GM12878 (cell line): ENCODE measurements around the gene MESP2. TPM values are rescaled to one million over a fixed set of nuclear protein-coding genes. Genes with fewer than 3 reads are reported as not detected.

Experiments used
- ATAC-seq: fragments of 200-7000 bp; cut with Tn5 transposase; 3 replicates; pipeline ENCODE4 v1.9.1; 2020; ENCODE audit warnings: mild to moderate bottlenecking, moderate library complexity
- BruUV-seq: library from RNA; stranded (reverse); fragments of 400-500 nt; replicated peaks from 2 replicates; lab custom pipeline; 2021; lab: Mats Ljungman, UMichigan
- CTCF ChIA-PET: fragments of 300-600 bp; sonication (Branson Sonifier 250); formaldehyde crosslinking; extraction: SDS; loops from one replicate; lab custom pipeline; 2021; ENCODE audit warnings: inconsistent platforms; lab: Yijun Ruan, JAX
- POLR2A ChIA-PET: fragments of 350-600 bp; formaldehyde crosslinking; extraction: SDS; loops from one replicate; lab custom pipeline; 2021; ENCODE audit warnings: inconsistent platforms; lab: Charles Lee
- RAD21 ChIA-PET: fragments of 300-600 bp; sonication (Branson Sonifier 250); formaldehyde crosslinking; loops from one replicate; lab custom pipeline; 2023; ENCODE audit warnings: antibody characterized with exemption; ENCODE audit not compliant: unreplicated experiment; lab: Charles Lee
- SMC1A ChIA-PET: fragments of 300-600 bp; sonication (Branson Sonifier 250); formaldehyde crosslinking; loops from one replicate; lab custom pipeline; 2023; ENCODE audit not compliant: unreplicated experiment, uncharacterized antibody; lab: Charles Lee
- DNase-seq: peaks from one replicate; pipeline ENCODE4 v3.0.0-alpha.2; 2011; ENCODE audit warnings: low read depth, low spot score
- FAIRE-seq: peaks from 3 replicates; lab custom pipeline; 2011; peaks lifted over from hg19 to GRCh38; lab: Jason Lieb, UNC
- H2AFZ ChIP-seq: 2 replicates; pipeline ENCODE4 v1.6.0; 2011; ENCODE audit warnings: low read depth, low read length, control low read depth; ENCODE audit not compliant: control insufficient read depth
- H3K27ac ChIP-seq: 2 replicates; pipeline ENCODE4 v1.5.1; 2011; ENCODE audit warnings: control low read depth; ENCODE audit not compliant: control insufficient read depth, insufficient read depth
- H3K27me3 ChIP-seq, 2 experiments: replicated peaks in 1 of 2; 2 replicates each; pipeline versions ENCODE4 v1.6.0 to v1.6.1; 2011; ENCODE audit warnings: low read length in 1 of 2; ENCODE audit not compliant: control insufficient read depth in 2 of 2, insufficient read depth in 2 of 2
- H3K36me3 ChIP-seq, 2 experiments: 2 replicates each; pipeline ENCODE4 v1.5.1; 2011; ENCODE audit warnings: low read length in 1 of 2; ENCODE audit not compliant: control insufficient read depth in 2 of 2, insufficient read depth in 2 of 2
- H3K4me1 ChIP-seq: 2 replicates; pipeline ENCODE4 v1.6.1; 2011; ENCODE audit warnings: mild to moderate bottlenecking, low read length, moderate library complexity, mixed read lengths; ENCODE audit not compliant: control insufficient read depth, insufficient read depth
- H3K4me2 ChIP-seq: 2 replicates; pipeline ENCODE4 v1.6.0; 2011; ENCODE audit warnings: control low read depth; ENCODE audit not compliant: control insufficient read depth, insufficient read depth
- H3K4me3 ChIP-seq: fragments of 200-600 bp; sonication (generic); 2 replicates; pipeline ENCODE4 v1.5.1; 2016
- H3K79me2 ChIP-seq: 2 replicates; pipeline ENCODE4 v1.6.0; 2011; ENCODE audit warnings: low read length; ENCODE audit not compliant: control insufficient read depth, insufficient read depth
- H3K9ac ChIP-seq: 2 replicates; pipeline ENCODE4 v1.8.0; 2011; ENCODE audit warnings: low read length, control low read depth, mixed read lengths; ENCODE audit not compliant: control insufficient read depth, insufficient read depth
- H3K9me3 ChIP-seq: replicated peaks from 3 replicates; pipeline ENCODE4 v1.5.1; 2011; ENCODE audit warnings: mild to moderate bottlenecking, low read length; ENCODE audit not compliant: control insufficient read depth, insufficient read depth
- H4K20me1 ChIP-seq: 2 replicates; pipeline ENCODE4 v1.6.0; 2011; ENCODE audit not compliant: control insufficient read depth, insufficient read depth
- ATF3 ChIP-seq: IDR thresholded peaks from 2 replicates; pipeline ENCODE4 v1.6.1; 2011; ENCODE audit warnings: low read depth, mild to moderate bottlenecking, low read length, moderate library complexity, borderline replicate concordance; ENCODE audit errors: extremely low read depth
- CHD4 ChIP-seq: fragments of 200-600 bp; sonication (generic); IDR thresholded peaks from 2 replicates; pipeline ENCODE4 v1.6.1; 2016; ENCODE audit warnings: mild to moderate bottlenecking
- HDGF ChIP-seq: fragments of 450-650 bp; IDR thresholded peaks from 2 replicates; pipeline ENCODE4 v1.6.1; 2016; ENCODE audit warnings: antibody characterized with exemption
- KLF5 ChIP-seq: fragments of 450-650 bp; IDR thresholded peaks from 2 replicates; pipeline ENCODE4 v1.6.1; 2014; ENCODE audit warnings: mild to moderate bottlenecking; ENCODE audit not compliant: partially characterized antibody
- NBN ChIP-seq: fragments of 450-650 bp; IDR thresholded peaks from 2 replicates; pipeline ENCODE4 v1.6.1; 2016
- NR2C2 ChIP-seq: IDR thresholded peaks from 2 replicates; pipeline ENCODE4 v1.6.1; 2011; ENCODE audit warnings: borderline replicate concordance, low read depth; ENCODE audit not compliant: control insufficient read depth, insufficient read length
- NR2F1 ChIP-seq: fragments of 450-650 bp; conservative IDR thresholded peaks from 2 replicates; pipeline ENCODE4 v1.6.1; 2017; ENCODE audit warnings: mild to moderate bottlenecking
- NRF1 ChIP-seq: conservative IDR thresholded peaks from 2 replicates; pipeline ENCODE4 v1.6.1; 2011; ENCODE audit warnings: mild to moderate bottlenecking, low read depth, low read length, improper control_type of control experiment
- POLR2A ChIP-seq: IDR thresholded peaks from 2 replicates; pipeline ENCODE4 v1.6.1; 2011; ENCODE audit warnings: low read depth, mild to moderate bottlenecking, low read length
- PRDM15 ChIP-seq: fragments of 450-650 bp; formaldehyde crosslinking; IDR thresholded peaks from 2 replicates; pipeline ENCODE4 v1.4.0; 2020; ENCODE audit warnings: mild to moderate bottlenecking, moderate library complexity
- RBBP5 ChIP-seq: fragments of 200-600 bp; sonication (generic); conservative IDR thresholded peaks from 2 replicates; pipeline ENCODE4 v1.6.1; 2016
- RELA ChIP-seq: fragments of 450-650 bp; IDR thresholded peaks from 2 replicates; pipeline ENCODE4 v1.8.0; 2014; ENCODE audit warnings: borderline replicate concordance; ENCODE audit not compliant: partially characterized antibody
- RFX5 ChIP-seq: IDR thresholded peaks from 2 replicates; pipeline ENCODE4 v1.6.1; 2011; ENCODE audit warnings: low read depth, low read length, improper control_type of control experiment
- SIX5 ChIP-seq: IDR thresholded peaks from 2 replicates; pipeline ENCODE4 v1.6.1; 2011; ENCODE audit warnings: mild to moderate bottlenecking, low read depth, low read length, moderate library complexity; ENCODE audit not compliant: severe bottlenecking
- YY1 ChIP-seq: IDR thresholded peaks from 2 replicates; pipeline ENCODE4 v1.6.1; 2011; ENCODE audit warnings: low read depth, mild to moderate bottlenecking, low read length
- ZSCAN29 ChIP-seq: fragments of 450-650 bp; IDR thresholded peaks from 2 replicates; pipeline ENCODE4 v1.6.1; 2017; ENCODE audit warnings: mild to moderate bottlenecking, moderate library complexity
- WGBS: methylation state at CpG from one replicate; pipeline ENCODE4 v1.1.6; 2016; ENCODE audit warnings: low lambda C conversion rate; ENCODE audit not compliant: insufficient replicate concordance, insufficient coverage; ENCODE audit errors: missing lambda C conversion rate; 5-methylcytosine and 5-hydroxymethylcytosine counted together
- in situ Hi-C: fragments of 300-500 bp; cut with MboI; formaldehyde crosslinking; loops from 9 replicates; pipeline ENCODE4 v1.14.3; 2018; ENCODE audit warnings: mixed read lengths
- intact Hi-C: fragments of 100-400 bp; cut with micrococcal nuclease; formaldehyde crosslinking; loops from one replicate; pipeline ENCODE4 v1.14.2; 2022; ENCODE audit not compliant: unreplicated experiment
- polyA plus RNA-seq, 11 experiments: library from polyadenylated mRNA; depleted of rRNA in 4 of 11; unstranded in 6 of 11; stranded (reverse) in 5 of 11; fragments of >200 nt; fragmentation: Nextera tagmentation in 4 of 11; fragmentation: Illumina TruSeq in 1 of 11; extraction: Ambion mirVana in 4 of 11; extraction: Trizol in 1 of 11; gene quantifications; 1 replicate in 1 of 11; 2 replicates in 10 of 11; pipeline versions ENCODE4 v1.2.1 to v1.2.3, GENCODE V29; 2011 to 2016; ENCODE audit warnings: inconsistent platforms in 2 of 11, missing spikeins in 2 of 11, low read depth in 1 of 11
- total RNA-seq, 4 experiments: library from RNA; depleted of rRNA in 3 of 4; stranded (reverse); fragments of >200 nt in 3 of 4; fragmentation: Illumina TruSeq in 1 of 4; extraction: Trizol in 1 of 4; gene quantifications; 2 replicates each; pipeline versions ENCODE4 v1.2.1 to v1.2.3, GENCODE V29; 2013 to 2021

The MESP2 gene
- total and polyA plus RNA-seq, 10 of the 15 experiments (the other 5 are each of a cell fraction or from before 2014, with no cell fraction given): 0.04 TPM; not detected in 9

GRCh38 chr15:89790661-89791060 is 14.5 kb downstream of the MESP2 start:
- 69% methylated on average over 14 of the region's 16 CpGs for WGBS
- Histone ChIP-seq H2AFZ (no peak overlapping the region), H3K27me3 (no peaks in the 10 kb centered on the region), H4K20me1 (no peaks in the 10 kb centered on the region), H3K36me3 (no peaks in the 10 kb centered on the region), H3K4me2 (no peak overlapping the region), H3K79me2 (no peaks in the 10 kb centered on the region), H3K4me1 (no peaks in the 10 kb centered on the region), H3K27ac (no peak overlapping the region), H3K4me3 (no peak overlapping the region), H3K9me3 (peaks cover 2% of the 10 kb centered on the region; the same call in 2 of the 3 replicates), H3K9ac (no peak overlapping the region)
- intact Hi-C loops: no loop called here
- ChIA-PET SMC1A (no interaction called here), CTCF (interaction anchor here (0.7 to 1.1 kb wide), 2 partner anchors 84 to 181 kb away, joined by 3 to 6 read pairs; no protein-coding TSS in a partner anchor), POLR2A (no interaction called here), RAD21 (interaction anchor here (0.8 kb wide), 1 partner anchor 83 kb away, joined by 4 read pairs; no protein-coding TSS in a partner anchor)
- no peak for ATAC-seq
- TF ChIP-seq YY1: no peak
- no peak for TF ChIP-seq RFX5
- no peak for TF ChIP-seq NRF1
- no peak for TF ChIP-seq HDGF
- no peak for TF ChIP-seq NBN
- no peak for TF ChIP-seq NR2F1
- no peak for TF ChIP-seq RBBP5
- no peak for TF ChIP-seq CHD4
- TF ChIP-seq PRDM15: no peak
- no peak for TF ChIP-seq ZSCAN29
- no peak for TF ChIP-seq NR2C2
- no peak for TF ChIP-seq RELA
- no peak for TF ChIP-seq KLF5
- no peak for TF ChIP-seq POLR2A
- TF ChIP-seq ATF3: no peak
- no peak for TF ChIP-seq SIX5
- BruUV-seq: no TSS peak
- in situ Hi-C loops: no loop called here
- no peak for DNase-seq
- no peak for FAIRE-seq
